ENCODE measurements around the gene PDZRN4.

DNA sequence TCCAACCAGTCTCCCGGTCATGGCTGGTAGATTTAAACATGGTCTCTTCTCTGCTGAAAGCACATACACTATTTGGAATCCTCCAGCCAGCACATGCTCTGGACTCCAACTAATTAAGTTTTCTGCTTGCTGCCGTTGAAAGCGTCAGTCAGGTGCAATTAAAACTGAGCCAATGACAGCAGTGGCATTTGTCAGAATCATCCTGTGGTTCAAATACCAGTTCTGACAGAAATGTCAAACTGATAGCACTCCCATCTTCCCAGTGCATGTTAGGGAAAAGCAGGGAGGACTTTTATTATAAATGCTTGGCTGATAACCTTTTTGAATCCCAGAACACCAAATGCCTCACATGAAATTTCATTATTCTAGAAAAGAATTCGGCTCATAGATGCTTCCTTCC is 401.8 kb downstream of the PDZRN4 start:
- TF ChIP-seq ZNF274 (IDR thresholded peaks at IDR 0.05; ENCODE audit: low read depth, low read length) = no peak
- TF ChIP-seq YY1 (IDR thresholded peaks at IDR 0.05; ENCODE audit: insufficient read depth, insufficient read length) = no peak
- no peak for TF ChIP-seq SUZ12 (IDR thresholded peaks at IDR 0.05; ENCODE audit: extremely low read depth, insufficient read depth, insufficient read length)
